ENCODE data around the gene MTHFD2L.

Gene MTHFD2L

DNA sequence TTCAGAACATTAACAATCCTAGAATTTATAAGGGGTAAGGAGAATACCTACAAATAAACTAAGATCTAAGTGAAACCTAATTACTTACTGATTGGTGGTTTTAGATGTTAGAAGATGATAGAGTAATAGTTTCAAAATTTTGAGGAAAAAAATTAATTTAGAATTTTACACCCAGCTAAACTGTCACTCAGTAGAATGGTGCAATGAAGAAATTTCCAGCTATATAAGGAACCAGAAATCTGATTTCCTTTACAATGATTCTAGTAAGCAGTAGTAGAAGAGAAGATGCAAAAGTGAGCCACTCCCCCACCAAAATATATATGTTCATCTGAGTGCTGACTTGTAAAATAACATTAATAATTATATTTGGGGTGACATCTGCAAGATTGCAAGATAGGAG lies 95.0 kb downstream of the MTHFD2L start:
- no peak for DNase-seq (ENCODE audit: low read depth in 2 of 2)

DNA sequence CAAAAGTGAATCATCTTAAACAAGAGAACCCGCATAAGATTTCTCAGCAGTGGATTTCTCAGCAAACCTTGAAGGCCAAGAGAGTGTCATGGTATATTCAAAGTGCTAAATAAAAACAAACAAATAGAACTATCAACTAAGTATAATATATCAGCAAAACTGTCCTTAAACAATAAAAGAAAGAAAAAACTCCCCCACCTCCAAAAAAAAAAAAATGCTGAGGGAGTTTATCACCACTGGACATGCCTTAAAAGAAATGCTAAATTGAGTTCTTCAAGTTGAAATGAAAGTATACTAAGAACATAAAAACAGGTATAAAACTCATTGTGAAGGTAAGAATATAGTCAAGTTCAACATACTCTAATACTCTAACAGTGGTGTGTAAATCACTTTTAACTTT lies 96.5 kb downstream of the MTHFD2L start:
- no peak for DNase-seq (ENCODE audit: low read depth in 2 of 2)

DNA sequence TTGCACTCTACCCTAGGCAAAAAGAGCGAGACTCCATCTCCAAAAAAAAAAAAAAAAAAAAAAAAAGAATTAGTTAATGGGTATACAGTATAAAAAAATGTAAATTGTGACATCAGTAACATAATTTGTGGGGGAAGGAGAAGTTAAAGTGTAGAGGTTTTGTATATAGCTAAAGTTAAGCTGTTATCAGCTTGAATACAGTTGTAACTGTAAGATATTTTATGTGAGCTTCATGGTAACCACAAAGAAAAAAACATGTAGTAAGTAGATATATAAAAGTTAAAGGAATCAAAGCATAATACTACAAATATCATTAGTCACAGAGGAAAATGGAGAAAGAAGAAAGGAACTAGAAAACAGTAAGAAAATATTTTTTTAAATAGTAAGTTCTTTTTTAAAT lies 97.2 kb downstream of the MTHFD2L start:
- no peak for DNase-seq (ENCODE audit: low read depth in 2 of 2)

DNA sequence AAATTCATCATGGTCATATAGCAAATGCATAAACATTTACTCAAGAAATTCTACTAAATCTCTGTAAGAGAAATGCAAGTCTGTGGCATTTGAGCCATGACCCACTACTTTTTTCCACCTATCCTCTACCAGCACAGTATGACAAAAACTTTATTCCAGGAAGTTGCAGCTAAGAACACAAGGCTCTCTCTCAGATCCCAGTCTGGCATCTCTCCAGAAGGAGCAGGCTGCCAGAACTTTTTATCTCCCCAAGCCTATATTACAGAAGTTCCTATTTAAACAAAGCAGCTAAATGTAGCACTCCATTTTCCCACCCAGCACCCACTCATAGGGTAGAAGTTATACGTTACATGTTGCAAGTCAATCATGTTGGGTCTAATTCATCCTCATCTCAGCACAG lies 101.0 kb downstream of the MTHFD2L start:
- no peak for DNase-seq (ENCODE audit: low read depth in 2 of 2)

DNA sequence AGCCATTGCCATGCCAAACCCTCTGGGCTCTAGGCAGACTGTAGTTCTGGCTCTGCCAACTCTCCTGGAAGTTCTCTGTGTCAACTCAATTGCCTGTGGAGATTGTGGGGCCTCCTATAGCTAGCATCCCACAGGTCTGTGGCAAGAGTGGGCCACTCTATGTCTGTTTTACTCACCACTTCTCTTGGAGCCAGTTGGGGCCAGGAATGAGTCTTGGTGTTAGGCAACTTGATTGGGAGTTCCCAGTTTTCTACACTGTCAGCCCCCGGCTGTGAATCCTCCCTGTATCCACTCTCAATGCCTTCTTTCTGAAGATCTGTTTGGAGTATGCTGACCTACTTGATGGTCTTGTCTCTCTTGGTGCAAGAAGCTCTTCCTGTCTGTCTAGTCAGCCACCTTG lies 102.1 kb downstream of the MTHFD2L start:
- no peak for DNase-seq (ENCODE audit: low read depth in 2 of 2)

DNA sequence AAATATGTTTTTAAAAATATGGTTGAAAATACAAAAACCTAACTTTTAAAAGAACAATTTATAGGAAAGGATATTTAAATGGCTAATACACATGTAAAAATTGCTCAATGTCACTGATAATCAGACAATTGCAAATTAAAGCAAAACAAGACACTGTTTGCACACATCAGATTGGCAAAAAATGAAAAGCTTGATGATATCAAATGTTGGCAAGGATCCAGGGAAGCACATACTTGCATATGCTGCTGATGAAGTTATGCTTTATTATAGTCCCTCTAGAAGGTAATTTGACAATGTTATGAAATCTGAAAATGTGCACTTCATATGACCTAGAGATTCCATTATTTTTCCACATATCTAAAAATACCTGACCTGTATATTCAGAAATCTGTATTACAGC lies 104.6 kb downstream of the MTHFD2L start:
- no peak for DNase-seq (ENCODE audit: low read depth in 2 of 2)

DNA sequence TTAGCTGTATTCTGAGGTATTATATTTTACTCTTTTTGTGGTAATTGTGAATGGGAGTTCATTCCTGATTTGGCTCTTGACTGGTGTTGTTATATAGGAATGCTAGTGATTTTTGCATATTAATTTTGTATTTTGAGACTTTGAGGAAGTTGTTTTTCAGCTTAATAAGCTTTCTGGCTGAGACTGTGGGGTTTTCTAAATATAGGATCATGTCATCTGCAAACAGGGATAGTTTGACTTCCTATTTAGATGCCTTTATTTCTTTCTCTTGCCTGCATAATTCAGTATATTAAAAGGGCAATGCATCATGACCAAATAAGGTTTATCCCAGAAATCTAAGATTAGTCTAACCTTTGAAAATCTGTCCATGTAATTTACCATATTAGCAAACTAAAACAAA lies 105.6 kb downstream of the MTHFD2L start:
- no peak for DNase-seq (ENCODE audit: low read depth in 2 of 2)

DNA sequence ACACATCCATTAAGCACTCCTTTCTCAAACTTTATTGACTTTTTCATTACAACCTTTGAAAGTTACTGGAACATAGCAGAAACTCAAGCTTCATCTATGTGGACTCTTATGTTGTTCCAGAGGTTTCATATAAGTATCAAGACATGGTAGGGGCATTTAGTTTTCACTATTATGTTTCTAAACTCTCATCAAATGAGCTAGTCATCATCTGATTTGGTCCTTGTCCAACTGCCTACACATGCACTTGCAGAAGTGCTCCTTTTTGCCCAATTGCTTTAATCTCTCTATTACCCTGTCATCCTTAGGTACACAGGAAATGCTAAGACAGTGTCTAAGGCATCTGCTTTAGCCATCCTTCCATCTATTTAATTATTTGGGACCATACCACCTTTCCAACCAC lies 108.2 kb downstream of the MTHFD2L start:
- no peak for DNase-seq (ENCODE audit: low read depth in 2 of 2)

DNA sequence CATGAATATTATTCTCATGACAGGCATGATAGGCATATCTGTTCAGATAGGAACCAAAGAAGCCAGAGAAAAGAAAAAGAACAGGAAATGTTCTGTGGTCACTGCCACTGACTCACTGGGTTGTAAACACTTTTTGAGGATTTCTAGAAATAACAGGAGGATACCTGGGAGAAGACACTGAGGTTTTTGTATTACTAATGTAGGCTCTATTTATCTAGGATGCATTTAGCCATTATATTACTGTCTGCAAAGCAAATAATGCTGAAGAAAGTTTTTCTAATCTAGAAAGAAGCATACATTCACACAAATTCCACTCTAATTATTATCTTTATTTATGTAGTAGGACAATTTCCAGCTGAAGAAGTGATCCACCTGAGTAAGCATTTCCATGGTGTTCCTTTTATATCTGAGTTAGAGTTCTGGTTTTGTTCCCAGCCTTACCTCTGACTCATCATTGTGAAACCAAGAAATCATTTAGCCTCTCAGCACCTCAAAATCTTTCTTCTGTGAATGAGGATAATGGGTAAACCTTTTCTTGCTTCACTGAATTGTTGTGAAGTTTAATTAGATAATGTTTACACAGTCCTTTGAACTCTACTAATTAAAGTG lies 110.2 kb downstream of the MTHFD2L start:
- DNase-seq (ENCODE audit: low read depth in 2 of 2) = no peak

DNA sequence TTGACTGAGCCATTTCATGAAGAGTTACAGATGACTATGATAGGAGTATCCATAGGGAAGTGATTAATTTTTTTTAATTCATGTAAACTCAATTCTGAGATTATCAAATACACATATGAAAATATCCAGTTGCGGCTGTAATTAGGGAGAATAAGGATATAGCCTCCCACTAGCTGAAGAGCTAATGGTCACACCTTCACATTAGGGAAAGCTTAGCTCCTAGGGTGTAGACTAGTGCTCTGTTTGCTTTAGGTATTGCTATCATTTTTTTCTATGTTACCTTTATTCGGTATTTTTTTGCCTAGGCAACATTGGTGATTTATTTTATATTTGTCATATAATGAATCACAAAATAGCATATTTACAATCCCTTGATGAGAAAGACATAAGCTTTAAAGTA lies 110.7 kb downstream of the MTHFD2L start:
- no peak for DNase-seq (ENCODE audit: low read depth in 2 of 2)

DNA sequence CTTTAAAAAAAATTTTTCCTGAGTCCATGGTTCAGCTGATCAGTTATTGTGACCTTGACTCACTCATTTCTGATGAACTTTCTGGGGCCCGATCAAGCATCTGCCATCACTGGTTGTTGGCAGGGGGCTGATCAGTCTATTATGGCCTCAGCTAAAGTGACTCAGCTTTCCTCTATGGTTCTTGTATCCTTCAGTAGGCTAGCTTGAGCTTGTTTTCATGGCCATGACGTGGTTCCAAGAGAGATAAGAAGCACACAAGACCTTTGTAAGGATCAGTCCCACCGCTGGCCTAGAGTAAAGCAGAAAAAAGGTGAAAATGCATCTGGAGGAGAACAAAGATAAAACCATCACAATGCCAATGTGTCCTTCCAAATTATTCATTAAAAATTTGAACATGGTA lies 120.6 kb downstream of the MTHFD2L start:
- no peak for DNase-seq (ENCODE audit: low read depth in 2 of 2)

DNA sequence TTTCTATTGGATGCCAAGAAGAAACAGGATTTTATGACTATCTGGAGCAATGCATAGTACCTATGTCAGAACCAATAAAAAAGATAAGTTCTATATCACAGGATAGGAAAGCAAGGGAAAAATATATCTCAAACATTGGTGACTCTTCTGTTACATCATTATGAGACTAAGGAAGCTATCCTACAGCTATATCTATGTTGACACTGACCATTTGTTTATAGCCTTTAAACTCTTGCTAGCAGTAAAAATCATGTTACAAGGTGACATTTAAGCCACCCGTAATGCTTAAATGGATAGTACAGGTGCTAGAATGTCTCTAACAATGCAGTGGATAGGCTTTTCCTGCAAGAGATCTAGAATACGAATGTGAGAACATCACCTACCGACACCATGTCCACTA lies 121.8 kb downstream of the MTHFD2L start:
- no peak for DNase-seq (ENCODE audit: low read depth in 2 of 2)

DNA sequence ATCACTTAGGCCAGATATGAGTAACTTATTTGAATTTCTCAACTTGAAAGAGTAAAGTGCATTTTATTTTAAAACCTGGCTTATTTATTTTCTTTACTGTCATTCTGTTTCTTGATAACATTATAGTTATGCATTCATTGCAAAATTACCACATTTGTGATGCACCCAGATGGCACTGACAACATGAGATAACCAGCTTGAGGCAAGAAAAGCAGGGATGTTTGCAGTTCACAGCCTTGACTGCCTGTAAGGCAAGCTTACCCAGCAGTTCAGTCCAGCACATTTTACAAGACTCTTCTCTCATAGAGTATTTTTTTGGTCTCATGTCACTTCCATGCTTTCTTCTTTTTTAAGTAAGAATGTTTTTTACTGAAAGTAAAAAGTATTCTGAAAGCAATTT lies 125.0 kb downstream of the MTHFD2L start:
- no peak for DNase-seq (ENCODE audit: low read depth in 2 of 2)

DNA sequence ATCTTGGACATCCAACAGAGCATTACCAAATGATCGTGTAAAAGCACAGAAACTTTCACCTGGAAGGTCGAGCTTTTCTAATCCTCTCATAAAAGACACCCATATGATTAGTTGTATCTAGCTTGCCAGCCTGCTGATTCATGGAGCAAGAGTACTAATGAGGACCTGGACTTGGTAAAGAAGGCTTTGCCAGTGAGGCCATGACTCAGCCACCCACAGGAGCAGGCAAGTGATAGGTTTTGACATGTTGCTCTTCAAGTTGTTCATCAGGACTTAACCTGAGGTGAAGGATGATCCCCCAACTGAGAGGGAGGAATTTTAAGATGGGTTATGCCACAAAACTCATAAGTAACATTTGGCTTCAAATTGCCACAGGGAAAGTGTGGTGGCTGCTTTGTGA lies 125.7 kb downstream of the MTHFD2L start:
- DNase-seq (ENCODE audit: low read depth in 2 of 2) = no peak

DNA sequence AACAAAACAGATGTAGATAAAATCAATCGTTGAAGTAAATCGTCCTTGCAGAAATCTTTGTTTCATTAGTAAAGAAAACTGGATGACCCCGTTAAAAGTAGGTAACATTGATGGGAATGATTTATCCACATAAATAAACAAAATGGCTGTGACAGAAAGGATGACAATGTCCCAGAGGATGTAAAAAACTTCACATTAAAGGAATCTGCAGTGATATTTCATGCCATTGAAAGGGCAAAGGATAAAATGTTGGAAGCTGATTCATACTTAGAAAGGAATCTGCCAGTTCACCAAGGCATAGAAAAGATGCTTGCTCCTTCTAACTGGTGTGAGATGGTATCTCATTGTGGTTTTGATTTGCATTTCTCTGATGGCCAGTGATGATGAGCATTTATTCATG lies 126.1 kb downstream of the MTHFD2L start:
- no peak for DNase-seq (ENCODE audit: low read depth in 2 of 2)

DNA sequence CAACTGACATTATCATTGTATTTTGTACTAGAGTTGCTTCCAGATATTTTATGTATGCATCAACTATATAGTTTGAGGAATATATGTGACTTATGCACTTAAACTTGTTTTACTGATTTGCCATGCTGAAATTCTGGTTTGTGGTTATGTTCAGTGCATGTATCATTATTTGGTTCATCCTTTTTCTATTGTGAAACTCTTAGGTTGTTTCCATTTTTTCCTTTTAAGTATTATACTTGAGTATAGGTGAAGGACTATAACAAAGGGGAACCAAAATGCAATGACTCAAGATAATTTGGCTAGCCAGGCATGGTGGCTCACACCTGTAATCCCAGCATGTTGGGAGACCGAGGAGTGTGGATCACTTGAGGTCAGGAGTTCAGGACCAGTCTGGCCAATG lies 129.2 kb downstream of the MTHFD2L start:
- no peak for DNase-seq (ENCODE audit: low read depth in 2 of 2)

DNA sequence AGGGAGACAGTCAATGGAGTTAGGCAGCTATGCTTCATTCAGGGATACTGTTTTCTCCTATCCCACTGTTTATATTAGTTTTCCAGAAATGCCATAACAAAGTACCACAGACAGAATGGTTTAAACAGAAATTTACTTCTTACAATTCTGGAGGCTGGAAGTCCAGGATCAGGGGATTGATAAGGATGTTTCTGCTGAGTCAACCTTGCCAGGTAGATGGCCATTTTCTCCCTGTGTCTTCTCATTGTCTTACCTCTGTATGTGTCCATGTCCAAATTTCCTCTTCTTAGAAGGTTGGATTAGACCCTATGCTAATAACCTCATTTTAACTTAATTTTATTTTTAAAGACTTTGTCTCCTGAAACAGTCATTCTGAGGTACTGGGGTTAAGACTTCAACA lies 129.9 kb downstream of the MTHFD2L start:
- DNase-seq (ENCODE audit: low read depth in 2 of 2) = no peak

DNA sequence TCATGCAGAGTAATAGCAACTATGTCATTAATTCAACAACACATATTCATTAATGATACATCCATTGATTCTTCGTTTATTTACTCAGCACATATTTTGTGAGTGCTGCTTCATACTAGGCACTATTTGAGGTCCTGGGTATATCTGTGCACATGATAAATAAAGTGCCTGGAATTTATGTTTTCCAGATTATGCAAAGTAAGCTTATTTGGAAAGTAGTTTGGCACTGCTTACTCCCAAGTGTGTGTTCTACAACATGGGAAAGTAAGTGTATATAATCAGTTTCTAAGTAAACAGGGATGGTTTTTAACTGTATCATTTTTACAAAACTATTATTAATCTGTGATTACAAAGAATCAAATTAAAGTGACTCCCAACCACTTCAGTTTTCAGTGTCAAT lies 133.6 kb downstream of the MTHFD2L start:
- DNase-seq (ENCODE audit: low read depth in 2 of 2) = no peak

DNA sequence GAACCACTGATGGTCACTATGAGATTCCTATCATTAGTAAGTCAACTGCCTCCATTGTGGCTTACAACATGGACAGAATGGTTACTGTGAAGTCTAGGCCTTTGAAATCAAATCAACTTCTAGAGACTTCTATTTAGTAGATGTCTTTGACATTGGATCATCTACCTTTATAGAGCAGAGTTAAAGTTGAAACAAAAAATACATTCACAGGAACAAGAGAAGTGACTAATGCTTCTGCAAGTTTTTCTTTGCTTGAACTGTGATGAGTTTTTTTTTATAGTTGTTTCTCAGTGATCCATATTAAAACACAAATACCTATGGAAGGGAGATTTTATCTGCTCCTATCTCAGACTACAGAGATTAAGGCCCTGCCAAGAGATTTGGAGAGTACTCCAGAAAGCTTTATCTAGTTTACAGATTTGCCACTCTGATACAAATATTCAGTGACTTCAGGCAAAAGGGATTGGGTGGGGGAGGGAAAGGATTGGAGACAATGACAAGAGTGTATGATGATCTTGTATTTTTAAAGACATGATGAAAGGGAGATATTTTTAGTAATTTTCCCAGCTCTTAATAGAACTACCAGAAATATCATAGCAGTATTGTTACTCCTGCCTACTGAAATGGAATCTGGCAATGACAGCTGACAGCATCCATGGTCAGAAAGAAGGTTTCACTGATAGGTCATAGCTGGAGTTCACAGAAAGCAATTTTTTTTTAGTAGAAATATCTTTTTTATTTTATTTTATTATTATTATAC lies 134.4 kb downstream of the MTHFD2L start:
- no peak for DNase-seq (ENCODE audit: low read depth in 2 of 2)

DNA sequence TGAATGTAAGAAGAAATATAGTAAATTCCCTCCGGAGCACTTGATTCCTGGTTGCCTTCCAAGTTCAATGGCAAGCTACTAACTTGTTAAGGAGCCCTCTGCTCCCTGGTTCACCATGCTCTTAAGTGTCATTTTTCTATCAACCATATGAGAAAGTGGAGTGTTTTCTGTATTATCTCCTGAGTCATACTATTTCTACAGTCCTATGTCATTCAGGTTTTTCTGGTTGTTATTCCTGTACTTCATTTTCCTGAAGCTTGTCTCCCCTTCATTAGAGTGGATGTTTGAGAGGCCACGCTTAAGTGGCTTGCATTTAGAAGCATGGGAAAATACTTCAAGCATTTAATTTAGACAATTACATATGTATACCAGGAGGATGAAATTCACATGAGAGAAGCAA lies 135.6 kb downstream of the MTHFD2L start:
- DNase-seq (ENCODE audit: low read depth in 2 of 2) = no peak

DNA sequence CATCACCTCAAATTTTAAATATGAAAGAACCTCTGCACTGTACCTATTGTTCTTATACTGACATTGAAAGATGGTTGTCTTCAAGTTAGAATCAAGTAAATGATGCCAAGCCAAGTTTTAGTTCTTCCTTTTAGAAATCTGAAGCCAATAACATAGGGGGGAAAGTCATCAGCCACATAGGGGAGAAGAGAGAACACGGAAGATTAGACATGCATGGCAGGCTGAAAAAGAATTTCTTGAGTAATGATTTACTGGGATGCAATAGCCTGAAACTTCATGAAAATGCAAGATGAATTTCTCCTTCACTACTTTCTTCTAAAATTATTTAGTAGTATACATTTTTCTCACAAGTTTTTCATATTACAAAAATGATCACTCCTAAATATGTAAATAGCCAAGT lies 136.8 kb downstream of the MTHFD2L start:
- DNase-seq (ENCODE audit: low read depth in 2 of 2) = no peak

DNA sequence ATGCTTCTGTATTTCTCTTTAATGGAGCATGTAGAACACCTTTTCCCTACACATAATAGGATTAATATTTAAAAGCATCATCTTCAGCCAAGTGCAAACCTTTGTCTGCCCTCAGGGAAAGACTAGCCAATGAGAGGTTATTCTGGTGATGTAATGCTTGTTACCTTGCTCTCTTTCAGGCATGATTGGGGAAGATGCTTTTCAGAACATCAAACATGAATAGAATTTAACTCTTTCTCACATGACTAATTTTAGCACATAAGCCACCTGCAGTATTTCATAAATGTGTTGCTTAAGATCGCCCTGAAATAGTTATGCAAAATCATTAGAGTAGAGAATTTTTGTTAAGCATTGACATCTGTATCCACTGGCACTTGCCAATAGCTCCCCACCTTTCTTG lies 139.6 kb downstream of the MTHFD2L start:
- DNase-seq (ENCODE audit: low read depth in 2 of 2) = no peak

DNA sequence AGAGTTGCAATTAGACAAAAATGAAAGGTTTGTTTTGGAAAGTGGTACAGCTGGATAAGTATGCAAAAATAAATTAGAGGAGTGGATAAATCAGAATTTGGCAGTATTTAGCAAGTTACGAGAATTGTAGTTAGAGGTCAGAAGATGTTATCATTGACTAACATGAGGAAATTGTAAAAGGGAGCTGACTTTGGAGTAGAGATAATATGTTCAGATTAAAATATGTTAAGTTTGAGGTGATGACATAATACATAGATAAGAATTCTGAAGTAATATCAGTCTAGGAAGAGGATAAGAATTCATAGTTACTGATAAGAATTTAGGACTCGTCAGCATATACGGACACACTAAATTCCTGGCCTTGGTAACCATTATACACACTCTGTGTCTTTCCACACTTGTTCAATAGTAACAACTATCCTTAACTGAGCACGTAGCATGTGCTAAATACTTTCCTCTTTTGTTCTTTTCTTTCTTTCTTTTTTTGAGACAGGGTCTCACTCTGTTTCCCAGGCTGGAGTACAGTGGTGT lies 146.2 kb downstream of the MTHFD2L start:
- no peak for DNase-seq (ENCODE audit: low read depth in 2 of 2)

DNA sequence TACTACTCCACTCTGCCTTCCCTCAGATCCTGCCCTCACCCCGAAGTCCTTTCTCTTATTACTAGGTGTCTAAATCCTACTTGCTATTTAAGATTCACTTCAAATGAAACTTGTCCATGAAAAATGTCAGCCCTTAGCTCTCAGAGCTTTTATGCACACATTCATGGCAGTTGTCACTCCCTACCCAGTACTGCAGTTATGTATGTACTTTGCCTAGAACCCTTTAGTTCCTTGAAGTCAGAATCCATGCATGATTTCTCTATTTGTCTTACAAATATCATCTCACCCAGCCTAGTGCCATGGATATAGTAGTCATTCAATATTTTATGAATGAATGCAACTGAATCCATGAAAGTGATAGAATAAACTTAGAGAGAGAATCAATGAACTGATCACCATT lies 147.1 kb downstream of the MTHFD2L start:
- no peak for DNase-seq (ENCODE audit: low read depth in 2 of 2)
